ENCODE data around the gene HMGCLL1.

The HMGCLL1 gene

DNA sequence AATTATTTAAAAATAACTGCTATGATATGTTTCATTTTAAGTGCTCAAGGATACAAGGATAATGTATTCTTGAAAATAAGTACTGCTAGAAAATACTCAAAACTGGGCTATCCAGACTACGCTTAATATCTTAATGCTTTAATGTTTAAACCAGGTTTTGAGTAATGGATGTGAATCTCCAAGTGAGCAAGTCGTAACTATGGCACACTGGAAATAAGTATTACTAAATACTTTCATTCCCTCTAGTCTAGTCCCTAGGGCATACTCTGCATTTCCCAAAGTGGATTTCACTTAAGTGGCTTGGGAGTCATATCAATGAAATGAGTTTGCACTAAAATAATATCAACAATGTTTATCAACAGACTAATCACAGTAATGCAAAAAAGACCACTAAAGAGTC is 48.1 kb downstream of the HMGCLL1 start:
- no peak for DNase-seq

DNA sequence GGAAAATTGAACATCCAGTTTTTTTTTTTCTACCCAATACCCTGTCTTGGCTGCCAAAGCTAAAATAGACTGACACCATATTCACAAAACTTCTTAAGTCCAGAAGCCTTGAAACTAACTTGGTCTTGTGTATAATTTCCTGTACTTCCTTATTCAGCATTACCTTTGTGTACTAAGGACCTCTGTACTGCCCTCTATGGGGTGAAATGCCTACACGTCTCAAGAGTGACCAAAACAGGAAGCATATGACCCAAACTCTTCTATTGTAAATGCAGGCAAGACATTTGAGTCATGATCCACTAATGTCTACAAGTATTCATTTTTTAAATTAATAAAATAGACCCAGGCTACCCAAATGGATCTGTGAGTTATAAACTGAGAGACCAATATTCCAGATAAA is 50.4 kb downstream of the HMGCLL1 start:
- no peak for DNase-seq

DNA sequence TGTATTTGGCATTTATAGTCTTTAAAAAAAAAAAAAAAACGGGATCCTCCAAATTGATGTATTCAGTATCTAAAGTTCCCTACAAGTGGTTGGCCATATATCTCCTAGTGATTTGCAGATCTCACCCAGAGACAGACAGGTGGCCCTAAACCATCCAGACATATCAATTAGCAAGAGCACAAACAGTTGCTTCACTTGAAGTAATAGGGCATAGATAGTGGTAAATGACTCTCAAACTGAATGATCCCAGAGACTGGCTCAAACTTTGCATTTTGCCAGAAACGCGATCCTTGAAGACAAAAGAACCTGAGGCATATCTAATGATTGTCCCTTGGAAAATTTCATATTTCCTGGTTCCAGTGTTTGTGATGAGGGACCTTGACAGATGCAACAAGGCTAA is 54.6 kb downstream of the HMGCLL1 start:
- no peak for DNase-seq

DNA sequence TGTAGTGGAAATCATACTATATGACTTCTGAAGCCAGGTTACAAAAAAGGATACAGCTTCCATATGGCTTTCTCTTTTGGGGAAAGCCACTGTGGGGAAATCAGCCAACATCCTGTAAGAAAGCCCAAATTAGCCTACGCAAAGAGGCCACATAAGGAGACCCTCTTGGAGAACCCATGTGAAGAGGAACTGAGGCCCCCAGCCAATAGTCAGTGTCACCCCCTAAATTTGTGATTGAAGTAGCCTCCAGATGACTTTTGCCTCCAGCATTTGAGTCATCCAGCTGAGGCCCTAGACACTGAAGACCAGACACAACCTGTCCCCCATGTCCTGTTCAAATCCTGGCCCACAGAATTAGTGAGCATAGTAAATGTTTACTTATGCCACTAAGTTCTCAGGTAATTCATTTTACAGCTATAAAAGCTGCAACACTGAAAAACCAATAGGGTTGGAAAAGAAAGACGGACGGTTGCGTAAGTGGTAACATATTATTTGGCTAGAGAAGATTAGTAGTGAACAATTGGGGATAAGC is 60.4 kb downstream of the HMGCLL1 start:
- DNase-seq = no peak

DNA sequence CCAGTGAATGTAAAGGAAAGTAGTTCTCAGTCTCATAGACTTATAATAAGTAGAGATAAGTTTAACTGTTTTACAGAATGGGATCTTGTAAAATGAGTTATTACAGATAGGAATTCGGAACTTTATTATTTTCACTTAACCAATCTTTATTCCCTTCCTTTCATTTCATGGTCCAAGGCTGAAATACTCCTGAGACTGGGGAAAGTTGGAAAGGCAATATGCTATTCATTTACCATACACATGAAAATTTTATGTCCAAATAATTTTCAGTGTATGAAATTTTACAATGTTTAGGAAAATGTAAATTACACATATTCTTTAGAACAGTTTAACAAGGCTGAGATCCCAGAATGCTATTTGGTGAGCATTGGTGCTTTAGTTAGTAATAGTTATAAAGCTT is 62.3 kb downstream of the HMGCLL1 start:
- no peak for DNase-seq

DNA sequence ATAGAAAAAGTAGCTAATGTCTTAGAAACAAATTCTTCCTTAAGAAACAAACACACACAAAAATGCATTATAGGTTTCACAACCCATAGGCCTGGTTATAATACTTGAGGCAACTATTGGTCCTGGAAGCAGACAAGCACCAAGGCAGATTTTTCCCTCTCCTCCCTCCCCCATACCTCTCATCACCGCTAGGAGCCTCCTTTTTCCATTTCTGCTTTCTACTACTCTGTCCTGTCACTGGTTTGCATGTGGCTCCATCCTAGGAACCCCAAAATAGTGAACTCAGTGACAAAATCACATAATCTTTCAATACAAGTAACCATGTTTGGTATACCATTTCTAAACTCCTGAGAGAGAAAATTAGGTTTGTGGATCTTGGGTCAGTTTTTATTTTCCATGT is 66.1 kb downstream of the HMGCLL1 start:
- no peak for DNase-seq

DNA sequence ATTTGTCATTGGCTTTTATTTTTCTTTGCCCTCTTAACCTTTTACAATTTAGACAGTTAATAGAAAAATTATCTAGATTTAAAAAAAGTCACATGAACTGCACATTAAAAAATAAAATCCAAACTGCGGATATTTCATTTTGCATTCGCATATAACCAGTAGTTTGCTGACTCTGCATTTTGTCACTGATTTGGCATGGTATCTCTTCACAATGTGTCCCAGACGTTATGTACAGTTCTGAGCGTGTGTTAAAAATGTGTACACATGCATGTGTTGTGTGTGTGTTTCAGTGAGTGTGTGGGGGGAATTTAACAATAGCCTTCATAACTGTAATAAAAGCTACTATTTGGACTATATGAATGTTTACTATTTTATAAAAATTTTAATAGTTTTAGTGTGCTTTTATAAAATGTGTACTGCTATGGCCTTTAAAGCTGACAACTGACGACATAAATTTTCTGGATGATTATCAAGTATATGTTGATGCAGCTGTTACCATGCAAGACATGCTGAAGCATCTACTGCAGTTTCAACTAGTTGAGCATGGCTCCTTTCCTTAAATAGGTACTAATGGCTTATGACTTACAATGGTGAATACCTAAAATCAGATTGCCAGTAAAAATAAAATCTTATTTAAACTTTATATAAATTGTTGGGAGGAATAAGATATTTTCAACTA is 67.7 kb downstream of the HMGCLL1 start:
- no peak for DNase-seq

DNA sequence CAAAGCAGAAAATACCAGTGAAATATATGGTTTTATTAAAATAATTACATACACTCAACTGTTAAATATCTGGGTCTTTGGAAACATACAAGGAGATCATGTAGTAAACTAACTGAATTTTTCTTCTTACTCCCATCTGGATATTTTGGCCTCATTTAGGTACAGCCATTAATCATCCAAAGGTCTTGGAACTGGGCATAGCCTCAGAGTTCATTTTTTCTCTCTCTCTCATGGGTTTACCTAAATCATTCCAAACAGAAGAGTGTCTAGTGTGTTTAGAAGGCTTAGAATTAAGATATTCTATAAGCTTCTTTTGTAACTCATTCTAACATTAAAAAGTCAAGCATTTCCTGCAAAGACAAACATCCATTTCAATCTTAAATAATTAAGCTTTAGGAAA is 79.4 kb downstream of the HMGCLL1 start:
- no peak for DNase-seq

DNA sequence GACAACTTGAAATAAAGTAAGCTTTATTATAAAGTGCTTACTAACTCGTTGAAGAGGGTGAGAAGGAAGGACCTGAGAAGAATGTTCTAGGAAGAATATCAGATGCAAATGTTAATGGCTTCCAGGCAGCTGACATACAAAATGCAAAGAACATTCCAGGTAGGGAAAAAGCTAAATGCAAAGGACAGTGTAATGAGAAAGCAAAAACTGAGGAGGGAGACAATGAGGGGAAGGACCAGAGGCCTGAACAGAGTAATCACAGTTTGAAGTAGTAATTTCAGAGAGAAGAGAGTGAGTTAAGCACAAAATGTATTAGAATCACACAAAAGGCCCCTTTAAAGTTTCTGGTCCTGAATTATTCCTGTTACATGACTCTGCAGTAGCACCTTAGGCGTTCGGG is 81.3 kb downstream of the HMGCLL1 start:
- no peak for DNase-seq

DNA sequence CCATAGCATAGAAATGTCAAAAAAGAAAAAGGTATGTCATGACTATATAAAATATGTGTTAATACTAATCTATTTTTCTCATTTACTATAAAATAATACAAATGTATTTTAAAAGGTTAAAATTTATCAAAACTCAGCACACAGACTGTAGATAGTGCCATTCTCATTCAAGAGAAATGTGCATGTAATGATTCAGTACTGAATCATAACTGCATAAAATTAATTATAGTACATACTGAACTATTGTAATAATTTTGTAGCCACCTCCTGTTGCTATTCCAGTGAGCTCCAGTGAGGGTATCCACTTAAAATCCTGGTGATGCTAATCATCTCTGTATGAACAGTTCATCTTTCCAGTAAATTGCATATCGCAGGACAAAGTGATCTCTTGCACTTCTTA is 82.8 kb downstream of the HMGCLL1 start:
- no peak for DNase-seq

DNA sequence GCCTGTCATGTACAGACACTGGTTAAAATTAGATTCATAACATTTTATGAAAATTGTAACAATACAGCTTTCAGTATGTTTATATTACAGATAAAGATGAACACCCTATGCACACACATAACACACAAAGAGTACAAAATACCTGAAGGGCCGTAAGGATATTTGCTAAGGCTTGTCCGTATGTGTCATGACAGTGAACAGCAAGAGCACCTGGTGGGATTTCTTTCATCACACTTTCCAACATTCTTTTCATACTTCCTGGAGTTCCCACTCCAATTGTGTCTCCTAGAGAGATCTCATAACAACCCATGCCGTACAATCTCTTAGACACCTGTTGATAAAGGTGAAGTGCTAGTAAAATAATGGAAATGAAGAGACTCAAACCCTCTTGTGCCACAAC is 83.7 kb downstream of the HMGCLL1 start:
- no peak for DNase-seq

DNA sequence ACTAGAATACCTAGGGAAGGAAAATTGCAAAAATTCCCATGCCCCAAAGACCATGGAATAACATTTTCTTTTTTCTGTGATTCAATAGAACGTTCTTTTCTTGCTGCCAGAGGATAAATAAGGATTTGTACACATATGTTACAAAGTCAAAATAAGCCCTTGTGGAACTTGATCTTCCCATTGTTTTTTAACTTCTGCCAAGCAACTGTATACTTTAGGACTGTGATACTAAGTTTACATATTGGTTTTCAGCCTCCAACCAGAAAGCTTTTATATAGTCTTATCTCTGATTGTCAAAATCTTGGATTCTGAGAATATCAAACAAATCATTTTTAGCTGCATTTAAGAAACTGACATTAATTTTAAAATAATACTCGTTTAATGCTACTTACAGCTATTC is 84.6 kb downstream of the HMGCLL1 start:
- DNase-seq = no peak

DNA sequence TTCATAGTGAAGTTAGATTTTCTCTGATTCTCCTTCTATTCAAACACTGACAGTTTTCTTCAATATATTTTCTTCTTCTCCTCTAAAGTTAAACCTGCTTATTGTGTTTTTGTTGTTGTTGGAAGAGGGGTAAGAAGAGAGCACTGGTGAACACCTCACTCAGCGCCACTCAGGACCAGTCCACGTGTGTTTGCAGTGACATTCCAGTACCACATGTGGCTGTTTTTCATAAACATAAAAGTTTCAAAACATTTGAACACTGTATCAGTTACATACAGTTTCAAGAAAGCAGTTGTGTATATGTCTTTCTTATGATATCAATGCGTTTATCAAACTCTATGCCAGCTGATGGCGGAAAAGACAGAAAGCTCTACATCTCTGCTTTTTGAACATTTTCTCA is 86.7 kb downstream of the HMGCLL1 start:
- DNase-seq = no peak

DNA sequence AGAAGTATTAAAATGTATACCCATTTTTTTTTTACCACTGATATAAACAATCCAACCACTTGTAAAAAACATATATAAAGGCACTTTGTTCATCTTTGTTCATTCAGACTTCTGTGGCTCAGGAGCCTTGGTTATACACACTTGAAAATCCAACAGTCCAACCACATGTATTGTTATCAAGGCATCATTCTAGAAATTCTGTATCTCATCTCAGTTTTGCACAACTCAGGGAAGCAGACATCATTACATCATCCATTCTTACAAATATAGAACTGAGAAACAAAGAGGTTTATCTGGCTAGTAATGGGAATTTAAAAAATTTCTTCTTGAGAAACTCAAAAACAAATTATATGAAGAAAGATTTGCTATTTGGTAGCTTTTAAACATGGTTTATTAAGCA is 88.1 kb downstream of the HMGCLL1 start:
- no peak for DNase-seq

DNA sequence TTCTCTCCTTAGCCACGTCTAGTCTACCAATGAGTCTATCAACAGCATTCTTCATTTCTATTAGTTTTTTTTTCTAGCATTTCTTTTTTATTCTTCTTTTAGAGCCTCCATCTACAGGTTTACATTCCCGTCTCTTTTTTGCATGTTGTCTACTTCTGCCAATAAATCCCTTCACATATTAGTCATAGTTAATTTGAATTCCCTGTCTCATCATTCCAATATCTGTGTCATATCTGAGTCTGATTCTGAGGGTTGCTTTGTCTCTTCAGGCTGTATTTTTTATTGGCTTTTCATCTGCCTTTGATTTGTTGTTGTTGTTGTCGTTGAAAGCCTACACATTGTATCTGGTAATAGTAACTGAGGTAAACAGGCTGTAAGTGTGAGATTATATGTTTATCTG is 104.6 kb downstream of the HMGCLL1 start:
- no peak for DNase-seq

DNA sequence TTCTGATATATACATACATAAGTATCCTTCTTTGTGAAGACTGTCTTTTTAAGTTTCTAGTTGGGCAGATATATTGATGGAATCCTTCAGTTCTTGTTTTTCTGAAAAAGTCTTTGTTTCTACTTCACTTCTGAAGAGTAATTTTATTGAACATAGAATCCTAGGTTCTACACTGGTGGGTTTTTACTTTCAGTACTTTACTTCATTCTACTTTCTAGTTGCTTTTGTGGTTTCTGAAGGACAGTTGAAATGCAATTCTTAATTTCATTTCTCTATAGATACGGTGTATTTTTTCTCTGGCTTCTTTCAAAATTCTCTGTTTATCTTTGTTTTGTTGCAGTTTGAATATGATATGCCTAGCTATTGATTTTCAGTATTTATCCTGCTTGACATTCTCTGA is 105.3 kb downstream of the HMGCLL1 start:
- no peak for DNase-seq

DNA sequence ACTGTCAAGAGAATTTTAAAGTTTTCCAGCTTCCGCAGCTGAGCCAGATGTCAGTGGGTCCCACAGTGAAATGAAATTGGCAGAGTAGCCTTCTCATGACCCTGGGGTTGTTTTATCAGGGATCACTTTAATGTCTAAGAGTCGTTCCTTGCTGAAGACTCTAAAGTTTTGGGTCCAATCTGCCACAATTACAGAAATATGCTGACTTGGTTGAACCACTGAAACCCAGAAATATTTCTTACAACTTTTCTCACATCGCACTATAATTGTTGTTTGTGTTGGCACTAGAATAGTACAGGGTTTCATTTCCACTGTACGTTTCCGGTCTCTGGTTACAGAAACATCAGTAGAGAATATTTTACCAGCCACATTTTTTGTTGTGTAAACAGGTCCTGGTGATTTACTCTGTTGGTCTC is 109.0 kb downstream of the HMGCLL1 start:
- DNase-seq = no peak

DNA sequence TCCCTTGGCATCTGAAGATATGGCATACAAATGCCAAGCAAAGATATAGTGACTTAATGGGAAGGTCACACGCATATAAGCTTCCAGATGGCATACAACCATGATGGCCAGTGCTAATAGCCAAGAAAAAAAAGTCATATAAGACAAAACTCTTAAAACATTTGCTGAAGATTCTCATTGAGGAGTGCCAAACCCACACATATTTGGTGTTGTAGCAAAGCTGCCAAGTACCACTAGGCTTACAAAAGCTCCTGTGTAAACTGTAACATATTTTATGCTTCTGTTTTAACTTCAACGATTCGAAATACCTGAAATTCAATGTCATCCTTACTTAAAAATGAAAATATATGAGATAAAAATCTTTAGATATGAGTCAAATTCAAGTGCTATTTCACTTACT is 123.0 kb downstream of the HMGCLL1 start:
- DNase-seq = no peak

DNA sequence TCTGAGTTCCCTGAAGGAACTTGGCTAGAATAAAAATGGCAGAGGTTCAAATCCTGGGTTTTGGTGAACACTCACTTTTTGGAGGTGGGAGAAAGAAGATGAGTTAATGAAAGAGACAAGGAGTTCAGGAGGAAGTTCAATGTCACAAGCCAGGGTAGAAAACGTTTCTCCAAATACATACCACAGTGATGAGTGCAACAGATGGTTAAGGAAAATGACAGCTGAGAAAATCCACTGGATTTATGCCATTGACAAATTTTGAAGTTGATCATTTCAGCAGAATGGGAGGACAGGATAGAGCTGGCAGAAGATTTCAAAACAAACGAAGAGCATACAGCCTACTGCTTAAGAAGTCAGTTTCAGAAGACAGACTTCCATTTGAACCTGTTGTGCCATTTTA is 129.0 kb downstream of the HMGCLL1 start:
- DNase-seq = no peak

DNA sequence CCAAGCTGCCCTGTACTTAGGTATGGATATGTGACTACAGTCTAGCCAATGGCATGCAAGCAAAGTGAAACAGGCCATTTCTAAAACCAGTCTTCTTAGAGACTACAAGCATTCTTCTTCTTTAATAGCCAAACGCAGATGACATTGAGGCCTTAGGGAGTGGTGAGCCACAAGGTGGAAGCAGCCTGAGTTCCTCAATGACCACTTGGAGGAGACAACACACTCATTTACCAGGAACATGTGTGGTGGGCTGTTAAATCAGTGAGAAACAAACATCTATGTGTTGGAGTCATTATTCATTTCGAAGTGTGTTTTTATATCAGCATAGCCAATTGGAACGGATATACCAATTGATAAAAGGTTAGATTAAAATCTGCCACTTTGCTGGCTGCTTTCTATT is 129.8 kb downstream of the HMGCLL1 start:
- DNase-seq = no peak

DNA sequence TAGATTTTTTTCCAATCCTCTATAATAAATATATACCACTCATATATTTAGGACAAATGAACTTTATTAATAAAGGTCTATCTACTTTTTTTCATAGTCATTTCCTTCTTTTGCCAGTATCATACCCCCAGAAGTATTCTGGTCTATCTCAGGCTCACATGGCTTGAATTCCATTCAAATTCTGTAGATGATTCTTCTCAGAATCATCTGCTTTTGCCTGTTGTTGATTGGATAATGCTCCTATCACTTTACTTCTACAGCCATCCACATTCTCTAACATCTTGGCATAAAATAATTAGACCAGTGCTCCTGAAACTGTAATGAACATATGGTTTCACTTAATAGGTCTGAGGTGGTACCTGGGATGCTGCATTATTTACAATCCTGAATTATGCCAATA is 130.5 kb downstream of the HMGCLL1 start:
- no peak for DNase-seq

DNA sequence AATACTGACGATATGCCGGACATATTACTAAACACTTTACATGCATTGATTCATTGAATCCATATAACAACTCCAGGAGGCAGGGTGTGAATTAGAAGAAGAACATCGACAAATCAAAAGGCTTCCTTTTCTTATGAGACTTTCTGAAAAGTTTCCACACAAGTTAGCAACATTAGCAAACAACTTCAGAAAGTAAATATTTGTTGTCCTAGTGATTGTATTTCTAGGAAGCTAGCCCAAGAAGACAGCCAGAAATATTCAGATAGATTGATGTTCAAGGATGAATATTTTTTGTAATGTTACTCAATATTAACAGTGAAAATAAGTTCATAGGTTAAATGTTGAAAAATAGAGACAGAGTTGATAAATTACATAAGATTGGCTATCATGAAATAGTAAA is 131.1 kb downstream of the HMGCLL1 start:
- no peak for DNase-seq

DNA sequence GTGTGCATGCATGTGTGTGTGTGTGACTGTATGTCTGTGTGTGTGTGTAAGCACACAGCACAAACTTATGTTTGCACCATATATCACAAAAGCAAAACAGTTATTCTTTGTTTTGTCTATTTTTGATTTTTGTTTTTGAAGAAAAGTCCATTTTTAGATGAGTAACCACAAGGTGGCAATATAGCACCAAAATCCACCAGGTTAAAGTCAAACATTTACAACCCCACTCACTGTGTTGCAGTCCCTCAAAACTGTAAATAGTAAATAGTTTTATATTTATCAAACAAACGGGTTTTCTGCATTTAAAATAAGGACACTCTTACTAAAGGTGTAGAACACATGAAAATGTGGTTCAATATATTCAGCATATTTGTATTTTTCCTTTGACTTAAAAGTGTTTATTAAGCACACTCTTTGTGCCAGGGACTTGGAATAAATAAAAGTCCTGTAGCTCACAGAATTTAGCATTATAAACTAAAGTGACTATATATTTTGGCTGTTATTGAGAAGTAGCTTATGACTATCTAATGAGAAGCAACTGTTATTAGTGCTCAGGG is 133.3 kb downstream of the HMGCLL1 start:
- no peak for DNase-seq

DNA sequence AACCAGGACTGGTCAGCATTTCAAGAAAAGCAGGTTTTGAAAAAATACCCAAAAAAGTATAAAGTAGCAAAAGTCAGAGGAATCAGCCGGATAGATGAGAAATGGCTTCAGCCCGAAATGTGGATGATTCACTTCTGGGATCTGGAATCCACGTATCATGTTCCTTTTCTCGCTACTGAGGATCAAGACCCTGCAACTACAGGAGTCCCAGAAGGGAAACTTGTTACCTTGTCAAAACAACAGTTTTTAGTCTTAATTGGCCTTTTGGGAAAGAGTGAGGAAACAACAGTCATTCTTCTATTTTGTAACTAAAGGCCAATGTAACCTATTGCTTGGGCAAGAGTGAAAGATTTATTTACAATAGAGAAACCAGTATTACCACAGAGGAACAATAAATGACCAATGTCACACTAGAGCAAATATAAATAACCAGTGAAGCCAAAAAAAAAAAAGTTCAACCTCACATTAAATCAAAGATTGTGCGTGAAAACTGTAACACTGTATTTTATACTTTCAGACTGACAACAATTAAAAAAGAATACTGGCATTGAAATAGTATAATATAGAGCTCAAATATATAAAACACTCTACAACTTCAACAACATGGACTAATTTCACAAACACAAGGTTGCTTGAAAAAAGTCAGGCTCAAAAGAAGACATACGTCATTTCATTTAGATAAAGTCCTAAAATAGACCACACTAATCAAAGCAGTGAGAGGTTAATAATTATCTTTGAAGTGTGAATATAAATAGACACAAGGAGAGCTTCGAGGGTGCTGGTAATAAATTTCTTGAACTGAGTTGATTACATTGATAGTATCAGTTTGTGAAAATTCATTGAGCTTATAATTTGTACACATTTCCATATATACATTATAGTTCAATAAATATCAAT is 135.5 kb downstream of the HMGCLL1 start:
- DNase-seq = no peak
